IPS-18c (cell line): ENCODE data around the gene C16orf86.

Experiments
- H3K4me3 ChIP-seq: 2 replicates; pipeline ENCODE4 v1.7.0; 2013; ENCODE audit warnings: low read depth, mild to moderate bottlenecking, low read length, moderate library complexity; ENCODE audit not compliant: insufficient read depth
- H3K9me3 ChIP-seq: one replicate; pipeline ENCODE4 v1.6.1; 2013; ENCODE audit warnings: mild to moderate bottlenecking, low read length, moderate library complexity; ENCODE audit not compliant: control insufficient read depth, insufficient read depth

Gene C16orf86

GRCh38 chr16:67704110-67704509, 37.5 kb downstream of the C16orf86 start:
- no peak overlapping the region for H3K4me3 ChIP-seq
- H3K9me3 ChIP-seq: no peaks in the 10 kb centered on the region

- Histone ChIP-seq H3K4me3 (no peak overlapping the region), H3K9me3 (no peaks in the 10 kb centered on the region)
These were observed 40.6 kb downstream of the C16orf86 start for GRCh38 chr16:67707210-67707609.

- Histone ChIP-seq H3K4me3 (no peak overlapping the region), H3K9me3 (no peaks in the 10 kb centered on the region)
These were observed 41.2 kb downstream of the C16orf86 start for GRCh38 chr16:67707790-67708189.

GRCh38 chr16:67708368-67708771, 41.8 kb downstream of the C16orf86 start:
- no peak overlapping the region for H3K4me3 ChIP-seq

GRCh38 chr16:67709050-67709449, 42.4 kb downstream of the C16orf86 start:
- H3K9me3 ChIP-seq: no peaks in the 10 kb centered on the region
- no peak overlapping the region for H3K4me3 ChIP-seq

More at GRCh38 chr16:67708368-67708771, 41.8 kb downstream of the C16orf86 start:
- no peaks in the 10 kb centered on the region for H3K9me3 ChIP-seq

- Histone ChIP-seq H3K9me3 (no peaks in the 10 kb centered on the region), H3K4me3 (no peak overlapping the region)
These were observed 44.0 kb downstream of the C16orf86 start for GRCh38 chr16:67710607-67711006.

GRCh38 chr16:67713647-67714273, 47.1 kb downstream of the C16orf86 start:
- Histone ChIP-seq H3K4me3 (no peak overlapping the region), H3K9me3 (no peaks in the 10 kb centered on the region)

GRCh38 chr16:67714522-67714921, 47.9 kb downstream of the C16orf86 start:
- H3K9me3 ChIP-seq: no peaks in the 10 kb centered on the region
- H3K4me3 ChIP-seq: no peak overlapping the region

- no peak overlapping the region for H3K4me3 ChIP-seq
- H3K9me3 ChIP-seq: no peaks in the 10 kb centered on the region
These were observed 49.5 kb downstream of the C16orf86 start for GRCh38 chr16:67716097-67716496.
